ENCODE measurements around the gene ARL6IP4.

ARL6IP4 gene

GRCh38 chr12:122986258-122986871 is 5.9 kb downstream of the ARL6IP4 start:
- Histone ChIP-seq H3K9me3 (ENCODE audit: control insufficient read depth, insufficient read depth, low read depth, low read length) (no peaks in the 10 kb centered on the region), H3K36me3 (ENCODE audit: control insufficient read depth in 2 of 2, insufficient read depth in 1 of 2, low read length in 2 of 2) (peaks cover 0 to 33% of the 10 kb centered on the region in 2 experiments; a peak in 2 of 3 replicates), H3K4me1 (ENCODE audit: control insufficient read depth, insufficient read depth, low read length) (peaks cover 8% of the 10 kb centered on the region; the same call in 1 of the 2 replicates), H3K4me3 (ENCODE audit: low read depth, low read length) (no peak overlapping the region), H3K27ac (ENCODE audit: extremely low read depth, low read depth, low read length) (no peak overlapping the region)
- TF ChIP-seq ZNF292 (tag by site-specific recombination; IDR thresholded peaks at IDR 0.05; ENCODE audit: borderline replicate concordance, low read depth) (no peak), ZEB2 (tag by site-specific recombination; IDR thresholded peaks at IDR 0.05) (no peak), ZNF621 (tag by site-specific recombination; IDR thresholded peaks at IDR 0.05) (no peak), ZFHX2 (tag by site-specific recombination; conservative IDR thresholded peaks at IDR 0.05) (peak; percentile 58), ZNF600 (tag by site-specific recombination; IDR thresholded peaks at IDR 0.05) (peak; percentile 50), ZNF548 (tag by site-specific recombination; IDR thresholded peaks at IDR 0.05) (no peak)
- TF ChIP-seq, protein P1, sequence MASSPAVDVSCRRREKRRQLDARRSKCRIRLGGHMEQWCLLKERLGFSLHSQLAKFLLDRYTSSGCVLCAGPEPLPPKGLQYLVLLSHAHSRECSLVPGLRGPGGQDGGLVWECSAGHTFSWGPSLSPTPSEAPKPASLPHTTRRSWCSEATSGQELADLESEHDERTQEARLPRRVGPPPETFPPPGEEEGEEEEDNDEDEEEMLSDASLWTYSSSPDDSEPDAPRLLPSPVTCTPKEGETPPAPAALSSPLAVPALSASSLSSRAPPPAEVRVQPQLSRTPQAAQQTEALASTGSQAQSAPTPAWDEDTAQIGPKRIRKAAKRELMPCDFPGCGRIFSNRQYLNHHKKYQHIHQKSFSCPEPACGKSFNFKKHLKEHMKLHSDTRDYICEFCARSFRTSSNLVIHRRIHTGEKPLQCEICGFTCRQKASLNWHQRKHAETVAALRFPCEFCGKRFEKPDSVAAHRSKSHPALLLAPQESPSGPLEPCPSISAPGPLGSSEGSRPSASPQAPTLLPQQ (tag by site-specific recombination; IDR thresholded peaks at IDR 0.05): peak; percentile 27; the same call in 1 of the 2 replicates
- ChIA-PET CTCF (no interaction called here), POLR2A (no interaction called here)

GRCh38 chr12:122987086-122987951 is 6.8 kb downstream of the ARL6IP4 start:
- peaks cover 0 to 24% of the 10 kb centered on the region in 2 experiments; a peak in 2 of 3 replicates for H3K36me3 ChIP-seq (ENCODE audit: control insufficient read depth in 2 of 2, insufficient read depth in 1 of 2, low read length in 2 of 2)
- H3K9me3 ChIP-seq (ENCODE audit: control insufficient read depth, insufficient read depth, low read depth, low read length): no peaks in the 10 kb centered on the region
- ChIA-PET CTCF (no interaction called here), POLR2A (no interaction called here)
- no peak for TF ChIP-seq KLF17 (tag by site-specific recombination; IDR thresholded peaks at IDR 0.05)
- TF ChIP-seq TCF7L2 (IDR thresholded peaks at IDR 0.05; ENCODE audit: borderline replicate concordance, low read depth, low read length): no peak
- no peak for TF ChIP-seq ZNF660 (tag by site-specific recombination; IDR thresholded peaks at IDR 0.05)
- TF ChIP-seq ZFHX2 (tag by site-specific recombination; conservative IDR thresholded peaks at IDR 0.05): peak; percentile 56
- no peak for TF ChIP-seq PRDM2 (tag by site-specific recombination; IDR thresholded peaks at IDR 0.05; ENCODE audit: borderline replicate concordance)
- TF ChIP-seq ZNF157 (tag by site-specific recombination; IDR thresholded peaks at IDR 0.05): no peak
- peak; percentile 34; the same call in 1 of the 2 replicates for TF ChIP-seq EGR2 (tag by site-specific recombination; IDR thresholded peaks at IDR 0.05; ENCODE audit: low read depth)
- peak; percentile 71 for TF ChIP-seq KLF1 (tag by site-specific recombination; IDR thresholded peaks at IDR 0.05)
- TF ChIP-seq ZNF132 (tag by site-specific recombination; IDR thresholded peaks at IDR 0.05; ENCODE audit: borderline replicate concordance): no peak
- no peak overlapping the region for H3K4me3 ChIP-seq (ENCODE audit: low read depth, low read length)
- H3K27ac ChIP-seq (ENCODE audit: extremely low read depth, low read depth, low read length): no peak overlapping the region
- H3K4me1 ChIP-seq (ENCODE audit: control insufficient read depth, insufficient read depth, low read length): no peaks in the 10 kb centered on the region
